ENCODE results near the gene MALRD1.

Gene MALRD1

GRCh38 chr10:19048489-19048888 lies at the start of gene MALRD1:
TSS of gene MALRD1 (plus strand) at chr10:19048801. CDS start at chr10:19048939, 138 bp downstream.
- no peak for DNase-seq

- no peak for DNase-seq
These were observed 45.3 kb upstream of the MALRD1 start for GRCh38 chr10:19003341-19003740.

GRCh38 chr10:19012111-19012510 lies 36.5 kb upstream of the MALRD1 start:
- DNase-seq = no peak

GRCh38 chr10:19014034-19014433 lies 34.6 kb upstream of the MALRD1 start:
- DNase-seq = no peak

GRCh38 chr10:19014498-19014897 lies 34.1 kb upstream of the MALRD1 start:
- DNase-seq = no peak

GRCh38 chr10:19017116-19017890 lies 31.3 kb upstream of the MALRD1 start:
- DNase-seq = no peak

GRCh38 chr10:19021162-19021561 lies 27.4 kb upstream of the MALRD1 start:
- DNase-seq = no peak

GRCh38 chr10:19024611-19025010 lies 24.0 kb upstream of the MALRD1 start:
- no peak for DNase-seq

- DNase-seq = no peak
These were observed 16.8 kb upstream of the MALRD1 start for GRCh38 chr10:19031763-19032162.

- DNase-seq = no peak
These were observed 14.9 kb upstream of the MALRD1 start for GRCh38 chr10:19033741-19034140.

GRCh38 chr10:19041171-19041570 lies 7.4 kb upstream of the MALRD1 start:
- no peak for DNase-seq

- DNase-seq = no peak
These were observed 5.2 kb upstream of the MALRD1 start for GRCh38 chr10:19043431-19043830.

- no peak for DNase-seq
These were observed 1.9 kb upstream of the MALRD1 start for GRCh38 chr10:19046679-19047078.

- no peak for DNase-seq
These were observed 290 bp downstream of the MALRD1 start for GRCh38 chr10:19048891-19049290.

- DNase-seq = no peak
These were observed 966 bp downstream of the MALRD1 start for GRCh38 chr10:19049567-19049966.

GRCh38 chr10:19054289-19054835 lies 5.8 kb downstream of the MALRD1 start:
- no peak for DNase-seq

- DNase-seq = no peak
These were observed 9.4 kb downstream of the MALRD1 start for GRCh38 chr10:19058046-19058445.

- DNase-seq = no peak
These were observed 15.4 kb downstream of the MALRD1 start for GRCh38 chr10:19063986-19064385.

- DNase-seq = no peak
These were observed 23.3 kb downstream of the MALRD1 start for GRCh38 chr10:19071946-19072345.

- DNase-seq = no peak
These were observed 28.7 kb downstream of the MALRD1 start for GRCh38 chr10:19077276-19077675.

- DNase-seq = no peak
These were observed 48.0 kb downstream of the MALRD1 start for GRCh38 chr10:19096501-19097073.

GRCh38 chr10:19097151-19097550 lies 48.5 kb downstream of the MALRD1 start:
- DNase-seq = no peak

GRCh38 chr10:19098803-19099202 lies 50.2 kb downstream of the MALRD1 start:
- no peak for DNase-seq

GRCh38 chr10:19107406-19107805 lies 58.8 kb downstream of the MALRD1 start:
- no peak for DNase-seq

All from suppressor macrophage treated with lipopolysaccharide for 4 hours (primary cell).